GM12892 (cell line): ENCODE results near the gene ABHD16B.

Experiments
- POLR2A ChIP-seq: IDR thresholded peaks from 2 replicates; pipeline ENCODE4 v1.6.1; 2011; ENCODE audit warnings: low read depth, low read length, control low read depth
- POLR2AphosphoS5 ChIP-seq: IDR thresholded peaks from 2 replicates; pipeline ENCODE4 v1.6.1; 2011; ENCODE audit warnings: low read depth, low read length, control low read depth
- TAF1 ChIP-seq: IDR thresholded peaks from 2 replicates; pipeline ENCODE4 v1.6.1; 2011; ENCODE audit warnings: low read depth, mild to moderate bottlenecking, control low read depth, low read length, borderline replicate concordance

- TF ChIP-seq POLR2AphosphoS5 (no peak), POLR2A (no peak), TAF1 (no peak)
Observed at GRCh38 chr20:63846888-63847236, 14.4 kb upstream of the ABHD16B start.
